Ramos (cell line): ENCODE measurements around the gene FES.
"Not testable (repeated sequence)": the region's sequence is repeated elsewhere in the genome, so short reads cannot be mapped to it uniquely, and the experiment has no call there.

Source experiments
- in situ Hi-C: fragments of 300-500 bp; cut with MboI; formaldehyde crosslinking; loops from one replicate; pipeline ENCODE4 v1.14.3; 2022; ENCODE audit warnings: low sequenced_read_pairs; ENCODE audit not compliant: unreplicated experiment

The FES gene

DNA sequence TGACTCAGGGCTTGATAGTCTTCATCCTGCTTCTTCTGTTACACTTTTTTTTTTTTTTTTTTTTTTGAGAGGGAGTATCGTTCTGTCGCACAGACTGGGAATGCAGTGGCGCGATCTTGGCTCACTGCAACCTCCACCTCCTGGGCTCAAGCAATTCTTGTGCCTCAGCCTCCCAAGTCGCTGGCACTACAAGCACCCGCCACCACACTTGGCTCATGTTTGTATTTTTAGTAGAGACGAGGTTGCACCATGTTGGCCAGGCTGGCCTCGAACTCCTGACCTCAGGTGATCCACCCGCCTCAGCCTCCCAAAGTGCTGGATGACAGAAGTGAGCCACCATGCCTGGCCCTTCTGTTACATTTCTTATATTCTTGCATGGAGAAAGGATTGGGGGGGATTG, 9.3 kb upstream of the FES start:
- in situ Hi-C loops = not testable (repeated sequence)

DNA sequence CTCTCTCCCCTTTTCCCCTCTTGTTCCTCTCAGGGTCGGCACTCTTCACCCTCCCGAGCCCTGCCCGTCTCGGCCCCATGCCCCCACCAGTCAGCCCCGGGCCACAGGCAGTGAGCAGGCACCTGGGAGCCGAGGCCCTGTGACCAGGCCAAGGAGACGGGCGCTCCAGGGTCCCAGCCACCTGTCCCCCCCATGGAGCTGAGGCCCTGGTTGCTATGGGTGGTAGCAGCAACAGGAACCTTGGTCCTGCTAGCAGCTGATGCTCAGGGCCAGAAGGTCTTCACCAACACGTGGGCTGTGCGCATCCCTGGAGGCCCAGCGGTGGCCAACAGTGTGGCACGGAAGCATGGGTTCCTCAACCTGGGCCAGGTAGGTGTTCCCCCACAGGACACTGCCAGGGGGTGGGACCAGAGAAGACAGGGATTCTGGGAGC, 8.7 kb upstream of the FES start:
- in situ Hi-C loops = no loop called here

GRCh38 chr15:90876046-90876445, 8.3 kb upstream of the FES start:
- in situ Hi-C loops = no loop called here

- in situ Hi-C loops = no loop called here
Measured at GRCh38 chr15:90876512-90877170, 7.7 kb upstream of the FES start.

- in situ Hi-C loops = no loop called here
Measured at GRCh38 chr15:90877315-90877714, 7.0 kb upstream of the FES start.

GRCh38 chr15:90877996-90878395, 6.3 kb upstream of the FES start:
- in situ Hi-C loops = no loop called here

DNA sequence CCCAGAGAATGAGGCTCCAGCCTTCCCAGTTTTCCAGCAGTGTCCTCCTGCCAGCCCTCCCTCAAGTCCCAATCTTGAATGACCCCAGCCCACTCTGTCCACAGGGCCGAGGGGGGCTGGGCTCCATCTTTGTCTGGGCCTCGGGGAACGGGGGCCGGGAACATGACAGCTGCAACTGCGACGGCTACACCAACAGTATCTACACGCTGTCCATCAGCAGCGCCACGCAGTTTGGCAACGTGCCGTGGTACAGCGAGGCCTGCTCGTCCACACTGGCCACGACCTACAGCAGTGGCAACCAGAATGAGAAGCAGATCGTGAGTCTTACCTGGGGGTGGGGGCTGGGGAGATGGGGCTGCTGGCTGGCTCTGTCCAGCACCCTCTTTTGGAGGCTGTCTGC, 5.6 kb upstream of the FES start:
- in situ Hi-C loops = no loop called here

DNA sequence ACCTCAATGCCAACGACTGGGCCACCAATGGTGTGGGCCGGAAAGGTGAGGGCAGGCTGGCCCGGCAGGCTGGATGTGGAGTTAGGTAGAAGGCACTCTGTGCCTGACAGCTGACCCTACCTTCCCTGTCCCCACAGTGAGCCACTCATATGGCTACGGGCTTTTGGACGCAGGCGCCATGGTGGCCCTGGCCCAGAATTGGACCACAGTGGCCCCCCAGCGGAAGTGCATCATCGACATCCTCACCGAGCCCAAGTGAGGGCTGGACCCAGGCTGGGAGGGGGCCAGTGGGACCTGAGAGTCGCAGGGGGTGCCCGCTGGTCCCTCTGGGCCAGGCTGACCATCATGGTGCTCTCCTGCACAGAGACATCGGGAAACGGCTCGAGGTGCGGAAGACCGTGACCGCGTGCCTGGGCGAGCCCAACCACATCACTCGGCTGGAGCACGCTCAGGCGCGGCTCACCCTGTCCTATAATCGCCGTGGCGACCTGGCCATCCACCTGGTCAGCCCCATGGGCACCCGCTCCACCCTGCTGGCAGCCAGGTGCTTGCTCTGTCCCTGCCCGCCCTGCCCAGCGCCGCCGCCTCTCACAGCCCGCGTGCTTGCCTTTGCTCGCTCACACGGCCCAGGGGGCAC, 4.5 kb upstream of the FES start:
- in situ Hi-C loops = loop anchor here (10.0 kb wide), 1 partner anchor 565 kb away; no protein-coding TSS in a partner anchor

DNA sequence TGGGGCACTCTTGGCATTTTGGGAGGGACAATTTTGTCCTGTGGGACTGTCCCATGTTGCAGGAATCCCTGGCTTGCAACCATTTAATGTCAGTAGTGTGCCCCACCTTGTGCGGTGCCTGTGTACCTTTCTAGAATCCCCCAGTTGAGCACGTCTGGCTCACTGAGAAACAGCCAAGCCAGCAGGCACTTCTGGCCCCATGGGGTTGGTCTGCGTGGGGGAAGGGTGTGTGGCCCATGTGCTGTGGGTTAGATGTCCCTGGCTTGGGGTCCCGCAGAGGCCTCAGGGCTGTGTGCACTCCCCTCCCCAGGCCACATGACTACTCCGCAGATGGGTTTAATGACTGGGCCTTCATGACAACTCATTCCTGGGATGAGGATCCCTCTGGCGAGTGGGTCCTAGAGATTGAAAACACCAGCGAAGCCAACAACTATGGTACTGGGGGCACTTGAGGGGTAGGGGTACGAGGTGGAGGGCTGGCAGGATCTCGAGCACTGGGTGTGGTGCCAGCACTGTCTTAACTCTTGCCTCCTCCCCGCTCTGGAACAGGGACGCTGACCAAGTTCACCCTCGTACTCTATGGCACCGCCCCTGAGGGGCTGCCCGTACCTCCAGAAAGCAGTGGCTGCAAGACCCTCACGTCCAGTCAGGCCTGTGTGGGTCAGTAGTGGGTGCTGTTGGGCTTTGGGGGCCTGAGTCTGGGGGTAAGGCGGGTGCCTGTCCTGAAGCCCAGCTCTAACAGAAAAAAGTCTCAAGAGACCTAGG, 3.7 kb upstream of the FES start:
- in situ Hi-C loops = loop anchor here (10.0 kb wide), 1 partner anchor 566 kb away; no protein-coding TSS in a partner anchor

GRCh38 chr15:90881181-90881977, 2.9 kb upstream of the FES start:
- in situ Hi-C loops = loop anchor here (10.0 kb wide), 1 partner anchor 567 kb away; no protein-coding TSS in a partner anchor

- in situ Hi-C loops = loop anchor here (10.0 kb wide), 1 partner anchor 567 kb away; no protein-coding TSS in a partner anchor
Measured at GRCh38 chr15:90881978-90882721, 2.2 kb upstream of the FES start.

DNA sequence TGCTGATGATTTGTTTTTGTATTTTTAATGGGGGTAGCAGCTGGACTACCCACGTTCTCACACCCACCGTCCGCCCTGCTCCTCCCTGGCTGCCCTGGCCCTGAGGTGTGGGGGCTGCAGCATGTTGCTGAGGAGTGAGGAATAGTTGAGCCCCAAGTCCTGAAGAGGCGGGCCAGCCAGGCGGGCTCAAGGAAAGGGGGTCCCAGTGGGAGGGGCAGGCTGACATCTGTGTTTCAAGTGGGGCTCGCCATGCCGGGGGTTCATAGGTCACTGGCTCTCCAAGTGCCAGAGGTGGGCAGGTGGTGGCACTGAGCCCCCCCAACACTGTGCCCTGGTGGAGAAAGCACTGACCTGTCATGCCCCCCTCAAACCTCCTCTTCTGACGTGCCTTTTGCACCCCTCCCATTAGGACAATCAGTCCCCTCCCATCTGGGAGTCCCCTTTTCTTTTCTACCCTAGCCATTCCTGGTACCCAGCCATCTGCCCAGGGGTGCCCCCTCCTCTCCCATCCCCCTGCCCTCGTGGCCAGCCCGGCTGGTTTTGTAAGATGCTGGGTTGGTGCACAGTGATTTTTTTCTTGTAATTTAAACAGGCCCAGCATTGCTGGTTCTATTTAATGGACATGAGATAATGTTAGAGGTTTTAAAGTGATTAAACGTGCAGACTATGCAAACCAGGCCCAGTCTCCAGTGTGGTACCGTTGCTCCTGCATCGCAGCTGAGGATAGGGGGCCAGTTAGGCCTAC, 1.4 kb upstream of the FES start:
- in situ Hi-C loops = loop anchor here (10.0 kb wide), 1 partner anchor 568 kb away; no protein-coding TSS in a partner anchor

- in situ Hi-C loops = loop anchor here (10.0 kb wide), 1 partner anchor 569 kb away; no protein-coding TSS in a partner anchor
Measured at GRCh38 chr15:90883526-90883975, 753 bp upstream of the FES start.

DNA sequence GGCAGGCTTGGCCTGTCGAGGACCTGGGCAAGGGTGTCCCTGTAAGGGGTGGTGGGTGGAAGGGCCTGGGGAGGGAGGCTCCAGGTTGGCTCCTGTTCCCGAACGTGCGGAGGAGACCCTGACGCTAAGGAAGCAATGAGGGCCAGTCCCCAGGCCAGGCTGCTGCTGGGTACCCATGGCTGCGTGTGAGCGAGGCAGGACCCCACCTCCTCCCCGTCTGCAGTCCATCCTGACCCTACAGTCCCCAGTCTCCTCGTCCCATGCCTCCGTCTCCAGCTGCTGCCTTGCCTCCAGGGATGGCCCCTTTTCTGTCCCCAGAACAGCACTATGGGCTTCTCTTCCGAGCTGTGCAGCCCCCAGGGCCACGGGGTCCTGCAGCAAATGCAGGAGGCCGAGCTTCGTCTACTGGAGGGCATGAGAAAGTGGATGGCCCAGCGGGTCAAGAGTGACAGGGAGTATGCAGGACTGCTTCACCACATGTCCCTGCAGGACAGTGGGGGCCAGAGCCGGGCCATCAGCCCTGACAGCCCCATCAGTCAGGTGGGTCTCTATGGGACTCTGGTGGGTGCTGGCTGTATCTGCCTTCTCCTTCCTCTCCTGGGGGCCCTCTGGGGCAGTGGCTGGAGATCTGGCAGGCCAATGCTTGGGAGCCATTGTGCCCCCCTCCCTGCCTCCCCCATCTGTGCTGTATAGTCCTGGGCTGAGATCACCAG, 571 bp downstream of the FES start:
- in situ Hi-C loops = loop anchor here (5.0 to 10.0 kb wide), 2 partner anchors 233 to 570 kb away; no protein-coding TSS in a partner anchor

- in situ Hi-C loops = loop anchor here (5.0 to 10.0 kb wide), 2 partner anchors 233 to 571 kb away; no protein-coding TSS in a partner anchor
Measured at GRCh38 chr15:90885432-90886290, 1.4 kb downstream of the FES start.

- in situ Hi-C loops = loop anchor here (5.0 to 10.0 kb wide), 2 partner anchors 234 to 571 kb away; no protein-coding TSS in a partner anchor
Measured at GRCh38 chr15:90886291-90886614, 1.9 kb downstream of the FES start.

DNA sequence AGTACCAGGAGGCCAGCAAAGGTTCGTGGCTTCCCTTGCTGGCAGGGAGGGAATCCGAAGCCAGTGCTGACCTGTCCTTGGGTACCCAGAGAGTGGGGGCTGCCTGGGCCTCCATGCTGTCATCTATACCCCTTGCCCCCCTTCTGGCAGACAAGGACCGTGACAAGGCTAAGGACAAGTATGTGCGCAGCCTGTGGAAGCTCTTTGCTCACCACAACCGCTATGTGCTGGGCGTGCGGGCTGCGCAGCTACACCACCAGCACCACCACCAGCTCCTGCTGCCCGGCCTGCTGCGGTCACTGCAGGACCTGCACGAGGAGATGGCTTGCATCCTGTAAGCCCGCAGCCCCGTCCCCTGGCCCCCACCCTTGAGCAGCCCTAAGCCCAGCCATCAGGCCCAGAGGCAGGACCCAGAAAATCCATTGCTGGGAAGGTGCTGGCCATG, 2.8 kb downstream of the FES start:
- in situ Hi-C loops = loop anchor here (5.0 to 10.0 kb wide), 2 partner anchors 235 to 572 kb away; no protein-coding TSS in a partner anchor
